NT2/D1 (cell line): ENCODE results near the gene KRT32.

Experiments used
- SUZ12 ChIP-seq: IDR thresholded peaks from 2 replicates; pipeline ENCODE4 v1.6.1; 2011; ENCODE audit not compliant: insufficient read length, insufficient read depth; ENCODE audit errors: extremely low read depth
- YY1 ChIP-seq: IDR thresholded peaks from 2 replicates; pipeline ENCODE4 v1.6.1; 2011; ENCODE audit not compliant: insufficient read length, insufficient read depth
- ZNF274 ChIP-seq: IDR thresholded peaks from 2 replicates; pipeline ENCODE4 v1.6.1; 2011; ENCODE audit warnings: mild to moderate bottlenecking, low read depth, low read length

GRCh38 chr17:41437769-41438168, 29.4 kb downstream of the KRT32 start:
- TF ChIP-seq YY1 (no peak), ZNF274 (no peak), SUZ12 (no peak)
